Cortex of kidney (tissue), 1 donor: ENCODE measurements around the gene KEL.

ENCODE experiments used
- DNase-seq: peaks from one replicate; lab custom pipeline; 2025; lab: John Stamatoyannopoulos, UW

Gene KEL

DNA sequence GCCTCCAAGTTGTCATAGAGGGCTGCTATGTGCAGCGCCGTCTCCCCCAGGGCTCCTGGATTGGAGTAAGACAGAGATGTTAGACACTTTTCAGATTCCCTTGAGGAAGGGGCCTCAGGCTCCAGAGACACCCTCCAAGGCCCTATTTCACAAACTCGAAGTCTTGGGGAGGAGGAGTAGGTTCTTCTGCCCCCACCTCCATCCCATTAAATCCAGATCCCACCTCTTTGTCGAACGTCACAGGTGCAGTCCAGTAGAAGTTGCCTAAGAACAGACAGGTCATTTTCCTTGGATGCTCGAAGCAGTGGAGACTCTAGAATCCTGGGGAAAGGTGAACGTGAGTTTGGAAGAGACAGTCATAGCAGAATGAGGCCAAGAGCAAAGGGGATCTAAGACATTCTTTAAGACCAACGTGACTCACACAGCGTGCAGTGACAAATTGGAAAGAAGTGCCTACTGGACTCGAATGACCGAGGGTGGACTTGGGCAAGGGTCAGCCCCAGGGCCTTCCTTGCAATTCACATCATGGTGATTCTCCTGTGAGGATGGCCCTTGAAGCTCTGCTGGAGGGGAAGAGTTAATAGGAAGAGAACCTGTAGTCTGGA lies 31.9 kb downstream of the KEL start:
- no peak for DNase-seq

DNA sequence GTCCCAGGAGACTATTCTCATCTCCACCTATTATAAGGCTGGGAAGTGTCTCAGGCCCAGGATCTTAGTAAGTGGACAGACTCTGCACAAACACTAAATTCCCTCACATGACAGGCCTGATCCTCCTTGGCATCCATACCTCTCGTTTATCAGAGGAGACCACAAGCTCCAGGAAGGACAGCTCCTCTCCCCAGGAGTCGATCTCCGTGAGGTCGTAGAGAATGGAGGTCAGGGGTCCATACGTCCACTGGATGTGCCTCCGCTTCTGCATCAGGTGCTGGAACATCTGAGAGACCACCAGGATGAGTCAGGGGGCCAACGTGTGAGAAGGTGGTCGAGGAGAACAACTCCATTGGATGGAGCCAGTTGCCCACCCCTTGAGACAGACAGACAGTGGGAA lies 34.2 kb downstream of the KEL start:
- no peak for DNase-seq

DNA sequence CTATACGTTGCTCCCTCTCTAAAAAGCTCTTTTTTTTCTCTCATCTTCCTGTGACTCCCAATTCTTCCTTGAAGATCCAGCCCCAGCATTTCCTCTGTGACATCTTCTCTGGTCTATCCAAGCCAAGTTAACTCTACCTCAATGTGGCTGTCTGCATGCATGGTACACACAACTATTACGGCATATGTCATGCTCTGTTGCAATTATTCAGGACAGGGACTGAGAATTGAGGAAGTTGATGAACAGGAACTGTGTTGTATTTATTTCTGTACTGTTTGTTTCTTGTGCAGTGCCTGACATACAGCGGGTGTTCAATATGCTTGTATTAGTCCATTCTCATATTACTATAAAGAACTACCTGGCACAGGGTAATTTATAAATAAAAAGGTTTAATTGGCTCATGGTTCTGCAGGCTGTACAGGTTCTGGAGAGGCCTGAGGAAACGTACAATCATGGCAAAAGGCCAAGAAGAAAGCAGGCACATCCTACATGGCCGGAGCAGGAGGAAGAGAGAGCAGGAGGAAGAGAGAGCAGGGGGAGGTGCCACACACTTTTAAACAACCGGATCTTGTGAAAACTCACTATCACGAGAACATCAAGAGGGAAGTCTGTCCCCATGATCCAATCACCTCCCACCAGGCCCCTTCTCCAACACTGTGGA lies 34.9 kb downstream of the KEL start:
- DNase-seq, result no peak

DNA sequence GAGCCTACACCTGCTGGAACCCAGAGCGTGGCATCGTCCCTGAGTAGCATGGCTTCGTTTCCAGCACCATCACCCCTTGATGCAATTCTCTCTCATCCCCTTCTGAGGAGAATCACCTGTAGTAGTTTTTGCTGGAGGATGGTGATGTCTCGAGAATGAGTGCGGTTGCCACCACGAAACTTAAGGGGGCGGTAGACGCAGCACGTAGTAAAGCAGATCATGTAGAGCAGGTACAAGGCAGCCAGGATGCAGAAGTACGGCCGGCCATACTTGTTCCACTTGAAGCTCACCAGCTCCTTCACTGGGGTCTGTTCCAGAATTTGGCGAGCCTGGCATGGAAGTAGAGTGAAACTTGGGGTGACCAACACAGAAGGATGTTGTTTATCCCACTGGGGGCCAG lies 36.8 kb downstream of the KEL start:
- DNase-seq, result no peak

DNA sequence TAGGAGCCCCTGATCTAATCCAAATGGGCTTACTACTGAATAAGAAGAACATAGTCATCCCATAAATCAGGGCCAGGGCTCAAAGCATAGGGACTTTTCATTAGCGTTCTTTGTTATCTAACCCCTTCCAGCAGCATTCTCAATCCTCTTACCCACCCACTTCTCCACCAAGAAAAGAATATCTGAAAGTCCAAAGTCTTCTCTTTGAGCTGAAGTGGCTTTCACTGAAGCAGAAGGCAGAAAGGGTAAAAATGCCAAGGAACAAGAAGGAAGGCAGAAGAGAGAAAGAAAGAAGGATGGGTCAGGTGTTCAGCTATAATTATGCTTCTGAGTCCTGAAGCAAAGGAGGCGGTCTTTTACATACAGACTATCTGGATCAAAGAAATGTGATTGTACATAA lies 38.8 kb downstream of the KEL start:
- DNase-seq, result no peak

DNA sequence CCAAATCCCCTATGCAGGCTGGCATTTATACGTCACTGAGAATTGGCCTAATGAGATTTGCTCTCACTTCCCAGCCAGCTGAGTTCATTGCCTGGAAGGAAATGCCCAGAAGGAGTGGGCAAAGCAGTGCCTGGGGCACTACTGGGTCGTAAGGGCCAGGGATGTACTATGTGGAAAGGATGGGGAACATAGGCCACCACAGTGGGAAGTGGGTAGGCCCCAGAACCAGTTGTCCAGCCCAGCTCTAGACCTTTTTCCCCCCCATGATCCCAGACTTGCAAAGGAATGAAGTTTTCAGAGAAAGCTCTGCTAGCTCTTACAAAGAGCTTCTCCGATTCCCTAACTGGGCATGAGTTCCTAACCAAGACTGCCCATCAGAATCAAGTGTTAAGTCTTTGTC lies 42.5 kb downstream of the KEL start:
- no peak for DNase-seq

DNA sequence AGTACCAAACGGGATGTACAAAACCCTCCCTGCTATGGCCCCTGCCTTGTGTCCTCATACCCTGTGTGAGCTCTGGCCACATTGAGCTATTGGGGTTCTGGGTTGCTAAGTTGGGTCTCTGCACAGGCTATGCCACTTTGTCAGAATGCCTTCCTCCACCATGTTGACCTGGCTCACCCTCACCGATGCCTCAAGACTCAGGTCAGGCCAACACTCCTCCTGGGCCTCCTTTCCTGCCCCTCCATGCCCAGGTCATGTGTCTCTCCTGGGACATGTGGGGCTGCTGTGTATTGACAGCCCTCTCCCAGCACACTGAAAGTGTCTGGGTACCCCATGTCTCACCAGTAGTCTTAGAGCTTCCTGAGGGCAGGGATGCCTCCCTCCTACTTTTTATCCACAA lies 43.3 kb downstream of the KEL start:
- DNase-seq, result no peak

DNA sequence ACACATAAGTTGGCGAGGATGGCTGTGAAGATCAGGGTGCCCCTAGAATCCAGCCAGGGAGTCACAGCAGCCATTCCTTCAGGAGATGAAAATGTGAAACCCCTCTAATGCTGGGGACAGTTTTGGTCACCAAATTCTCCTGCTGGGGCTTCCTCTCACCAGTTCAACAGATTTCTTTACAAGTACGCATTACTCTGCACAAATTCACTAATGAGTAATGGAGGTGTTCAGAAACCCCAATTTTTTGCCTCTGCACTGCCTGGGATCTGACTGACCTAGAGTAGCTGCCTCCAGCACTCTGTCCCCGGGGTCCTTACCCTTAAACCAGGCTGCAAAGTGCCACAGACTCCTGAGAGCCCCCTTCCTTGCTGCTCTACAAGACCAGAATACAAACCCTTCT lies 44.7 kb downstream of the KEL start:
- no peak for DNase-seq

DNA sequence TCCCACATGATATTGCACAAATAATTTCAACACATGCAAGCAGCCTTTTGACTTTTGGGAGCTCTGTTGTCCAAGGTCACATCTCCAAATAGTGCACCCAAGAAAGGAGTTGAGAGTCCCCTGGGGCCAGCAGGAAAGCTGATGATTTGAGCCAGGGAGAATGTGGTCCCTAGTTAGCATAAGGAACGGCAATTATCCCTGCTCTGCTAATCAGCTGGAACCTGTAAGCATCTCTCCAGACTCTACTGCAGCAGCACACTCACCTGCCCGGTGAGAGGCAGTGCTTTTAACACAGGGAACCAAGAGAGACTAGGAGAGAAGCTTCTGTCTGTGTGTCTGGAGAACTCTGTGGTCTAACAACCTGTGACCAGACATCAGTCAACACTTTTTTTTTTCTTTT lies 45.7 kb downstream of the KEL start:
- no peak for DNase-seq

DNA sequence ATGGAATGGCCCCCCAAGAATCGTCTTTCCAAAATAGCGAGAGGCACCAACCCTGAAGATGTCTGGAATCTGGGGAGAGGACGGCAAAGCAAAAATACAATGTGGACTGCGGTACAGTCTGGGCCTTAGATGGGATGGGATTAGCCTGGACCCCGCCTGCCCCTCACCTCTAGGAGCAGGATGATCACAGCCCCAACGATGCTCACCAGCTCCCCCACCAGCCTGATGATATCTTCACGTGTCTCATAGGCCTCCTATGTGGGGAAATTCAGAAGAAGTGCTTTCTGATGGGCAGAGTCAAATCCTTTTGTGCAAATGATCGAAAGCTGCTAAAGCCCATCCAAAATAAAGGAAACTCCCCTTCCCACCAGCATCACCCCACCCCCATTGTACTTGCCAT lies 46.8 kb downstream of the KEL start:
- DNase-seq, result no peak

DNA sequence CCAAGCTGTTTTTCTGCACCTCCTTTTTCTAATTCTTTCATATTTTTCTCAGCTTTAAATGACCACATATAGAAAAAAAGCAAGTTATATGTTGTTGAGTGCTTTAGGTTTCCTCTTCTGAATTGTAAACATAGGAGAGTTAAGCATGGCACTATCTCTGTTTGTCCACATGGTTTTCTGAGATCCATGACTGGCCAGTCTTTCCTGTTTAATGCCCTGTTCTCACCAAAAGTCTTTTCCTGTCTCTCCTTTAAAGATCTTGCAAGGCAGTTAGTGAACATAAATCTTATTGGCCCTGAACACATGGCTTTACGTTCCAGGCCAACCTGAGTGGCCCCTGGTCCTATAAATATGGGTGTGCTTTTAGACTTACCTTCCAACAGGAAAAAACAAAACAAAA lies 48.0 kb downstream of the KEL start:
- no peak for DNase-seq

DNA sequence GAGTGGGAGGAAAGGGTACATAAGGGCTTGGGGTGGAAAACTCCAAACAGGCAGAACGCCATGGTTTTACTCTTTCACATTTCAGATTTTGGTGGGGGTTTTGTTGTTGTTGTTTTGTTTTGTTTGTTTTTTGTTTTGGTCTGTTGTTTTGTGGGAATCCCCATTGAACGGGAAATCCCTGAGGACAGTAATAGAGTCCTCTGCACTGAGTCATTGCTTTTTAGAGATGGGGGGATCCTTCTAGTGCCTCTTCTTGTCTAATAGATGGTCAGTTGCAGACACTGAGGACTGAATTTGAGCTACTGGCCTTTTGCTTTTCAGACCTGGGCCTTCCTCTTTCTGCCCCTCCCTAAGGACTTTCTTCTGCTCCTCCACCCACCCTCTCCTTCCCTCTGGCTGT lies 48.6 kb downstream of the KEL start:
- no peak for DNase-seq

DNA sequence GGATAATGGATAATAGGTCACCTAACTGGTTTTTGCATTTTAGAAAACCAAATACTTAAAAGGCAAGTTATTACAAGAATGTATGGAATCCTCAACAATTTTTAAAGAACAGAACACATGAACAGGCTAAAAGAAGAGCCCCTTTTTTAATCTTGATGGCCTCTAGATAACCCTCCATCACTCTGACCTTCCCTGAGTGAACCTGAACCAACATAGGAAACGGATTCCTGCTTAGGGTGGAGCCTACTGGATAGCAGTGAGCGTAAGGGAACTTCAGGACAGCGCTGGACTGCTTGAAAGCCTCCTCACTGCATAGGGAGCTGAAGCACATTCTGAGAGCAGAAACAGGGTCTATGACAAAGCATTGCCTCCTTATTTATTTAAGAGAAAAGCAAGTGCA lies 49.1 kb downstream of the KEL start:
- DNase-seq, result no peak

DNA sequence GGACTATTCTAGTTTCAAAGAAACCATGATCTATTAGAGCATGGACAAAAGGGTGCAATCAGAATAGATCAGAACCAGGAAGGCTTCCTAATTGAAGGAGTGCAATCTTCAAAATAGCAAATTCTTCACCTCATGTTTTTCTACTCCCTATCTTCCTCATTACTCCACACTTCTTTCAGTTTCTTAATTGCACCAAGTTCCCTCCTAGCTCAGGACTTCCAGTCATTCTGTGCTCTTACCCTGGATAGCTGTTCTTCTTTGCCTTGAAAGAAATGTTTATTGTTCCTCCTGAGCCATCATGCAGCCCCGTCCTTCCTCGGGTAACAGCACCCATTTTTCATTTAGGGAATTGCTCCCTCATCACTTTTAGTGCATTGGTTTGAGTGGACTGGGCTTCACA lies 51.7 kb downstream of the KEL start:
- no peak for DNase-seq

DNA sequence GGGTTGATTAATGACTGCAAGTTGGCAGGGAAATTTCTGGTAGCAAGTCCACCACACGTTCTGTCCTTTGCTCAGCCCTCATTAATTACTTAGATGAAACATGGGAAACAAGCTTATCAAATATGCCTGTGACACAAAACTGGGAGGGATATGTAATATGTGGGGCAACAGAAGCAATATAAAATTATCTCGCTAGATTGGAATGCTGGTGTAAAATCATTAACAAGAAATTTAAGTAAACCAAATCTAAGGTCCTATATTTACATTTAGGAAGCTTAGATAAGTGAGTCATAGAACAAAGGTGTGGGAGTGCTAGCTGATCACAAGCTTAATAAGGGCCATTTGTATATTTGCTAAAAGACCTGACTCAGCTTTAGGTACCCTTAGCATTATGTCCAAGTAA lies 52.1 kb downstream of the KEL start:
- DNase-seq, result no peak

DNA sequence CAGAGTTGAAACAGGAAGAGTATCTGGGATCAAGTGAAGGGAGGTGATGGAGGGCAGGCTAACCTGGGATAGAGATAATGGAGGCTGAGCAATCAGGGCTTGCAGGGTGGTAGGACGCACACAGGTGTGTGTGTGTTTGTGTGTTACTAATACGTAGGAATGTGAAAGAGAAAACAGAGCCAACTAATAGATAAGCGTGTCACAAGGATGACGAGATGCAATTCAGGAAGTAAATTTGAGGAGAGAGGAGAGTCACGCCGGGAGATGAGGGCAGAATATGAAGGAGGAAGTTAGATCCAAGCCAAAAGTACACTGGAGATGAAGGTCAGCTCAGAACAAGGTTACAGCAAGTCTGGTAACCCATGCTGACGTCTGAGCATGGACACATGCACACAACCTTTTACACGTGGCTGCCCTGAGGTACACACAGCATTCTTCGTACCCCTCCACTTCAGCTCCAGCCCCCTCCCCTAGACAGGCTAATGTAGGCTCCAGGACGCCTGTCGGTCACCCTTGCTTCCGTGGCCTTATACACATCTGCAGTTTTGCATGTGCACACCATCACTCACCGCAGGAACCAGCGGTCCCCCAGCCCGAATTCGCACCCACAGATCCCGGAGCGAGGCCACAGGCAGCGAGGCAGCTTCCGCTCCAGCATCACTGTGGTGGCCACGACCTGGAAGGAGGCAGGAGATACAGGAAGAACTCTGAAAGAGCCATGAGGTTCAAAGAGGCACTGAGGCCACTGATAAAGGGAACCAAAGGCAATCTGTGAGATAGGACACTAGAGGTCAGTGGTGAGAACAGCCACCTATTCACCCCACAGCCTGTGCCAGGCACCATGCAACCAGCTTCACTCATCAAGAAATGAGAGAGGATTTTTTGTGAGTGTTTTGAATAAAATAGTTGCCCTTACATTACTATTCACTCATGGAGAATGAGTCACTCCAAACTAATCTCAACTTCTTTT lies 53.0 kb downstream of the KEL start:
- no peak for DNase-seq

DNA sequence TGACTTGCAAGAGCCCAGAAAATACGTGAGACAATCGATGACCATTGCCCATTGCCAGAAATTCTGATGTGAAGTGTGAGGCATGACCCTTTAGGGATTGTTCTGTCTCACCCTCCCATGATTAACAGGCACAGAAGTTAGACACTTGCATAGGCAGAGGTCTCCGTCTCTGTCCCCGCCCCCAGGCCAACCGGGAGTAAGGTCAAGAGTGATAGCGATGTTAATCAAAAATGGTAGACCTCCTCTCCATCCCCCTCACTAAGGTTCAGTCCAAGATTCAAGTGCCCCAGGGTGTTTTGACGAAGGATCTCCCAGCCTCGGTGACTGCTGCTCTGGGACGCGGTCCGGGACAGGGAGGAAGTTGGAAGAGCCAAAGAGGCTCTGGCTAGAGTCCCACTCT lies 53.9 kb downstream of the KEL start:
- no peak for DNase-seq

DNA sequence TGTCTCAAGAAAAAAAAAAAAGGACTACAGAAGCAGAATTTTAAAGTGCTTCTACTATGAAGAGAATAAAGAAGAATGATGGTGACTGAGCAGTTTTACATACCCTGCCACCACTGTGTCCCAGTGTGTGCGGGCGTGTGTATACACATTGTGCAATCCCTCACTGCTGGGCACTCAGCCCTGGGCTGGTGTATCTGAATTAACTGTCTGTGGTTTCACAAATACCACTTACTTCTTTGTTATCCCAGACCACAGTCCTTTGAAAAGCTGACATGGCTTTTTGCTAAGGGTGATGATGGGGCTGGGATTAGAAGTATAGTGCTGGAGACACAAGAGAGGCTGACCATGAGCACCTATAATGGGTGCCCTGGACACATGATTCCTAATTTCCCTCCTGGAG lies 55.5 kb downstream of the KEL start:
- DNase-seq, result no peak

DNA sequence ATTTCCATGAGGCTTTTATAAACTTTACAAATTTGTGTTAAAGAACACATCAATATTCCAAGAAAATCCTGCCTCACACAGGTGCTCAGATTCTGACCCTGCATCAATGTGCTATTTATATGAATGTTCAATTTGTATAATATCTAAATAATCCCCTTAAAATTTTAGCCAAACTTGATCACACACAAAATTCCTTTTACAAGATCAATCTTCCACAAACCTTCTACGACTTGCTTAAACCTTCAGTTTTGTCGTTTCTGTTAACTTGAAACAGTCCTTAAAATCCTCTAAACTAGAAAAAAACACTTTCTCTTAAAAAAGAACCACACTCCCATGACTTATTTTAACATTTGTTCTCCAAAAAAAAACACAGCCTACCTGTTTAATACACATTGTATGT lies 56.4 kb downstream of the KEL start:
- no peak for DNase-seq

DNA sequence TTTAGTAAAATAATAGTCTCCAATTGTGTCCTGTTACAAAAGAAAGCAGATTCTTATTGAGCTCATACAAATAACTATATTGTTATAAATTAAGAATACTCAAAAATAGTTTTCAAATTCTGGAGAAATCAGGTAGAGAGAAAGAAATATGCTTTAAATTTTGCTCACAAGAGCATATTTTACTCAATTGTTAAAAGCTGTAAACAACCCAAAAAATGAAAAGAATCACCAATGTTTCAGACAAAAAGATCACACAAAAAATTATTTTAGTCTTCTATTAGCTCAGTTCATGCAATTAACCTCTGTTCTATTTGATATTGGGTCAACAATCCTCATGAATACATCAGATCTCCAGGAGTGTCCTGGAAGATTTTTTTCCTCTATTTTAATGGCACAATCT lies 58.0 kb downstream of the KEL start:
- DNase-seq, result no peak

DNA sequence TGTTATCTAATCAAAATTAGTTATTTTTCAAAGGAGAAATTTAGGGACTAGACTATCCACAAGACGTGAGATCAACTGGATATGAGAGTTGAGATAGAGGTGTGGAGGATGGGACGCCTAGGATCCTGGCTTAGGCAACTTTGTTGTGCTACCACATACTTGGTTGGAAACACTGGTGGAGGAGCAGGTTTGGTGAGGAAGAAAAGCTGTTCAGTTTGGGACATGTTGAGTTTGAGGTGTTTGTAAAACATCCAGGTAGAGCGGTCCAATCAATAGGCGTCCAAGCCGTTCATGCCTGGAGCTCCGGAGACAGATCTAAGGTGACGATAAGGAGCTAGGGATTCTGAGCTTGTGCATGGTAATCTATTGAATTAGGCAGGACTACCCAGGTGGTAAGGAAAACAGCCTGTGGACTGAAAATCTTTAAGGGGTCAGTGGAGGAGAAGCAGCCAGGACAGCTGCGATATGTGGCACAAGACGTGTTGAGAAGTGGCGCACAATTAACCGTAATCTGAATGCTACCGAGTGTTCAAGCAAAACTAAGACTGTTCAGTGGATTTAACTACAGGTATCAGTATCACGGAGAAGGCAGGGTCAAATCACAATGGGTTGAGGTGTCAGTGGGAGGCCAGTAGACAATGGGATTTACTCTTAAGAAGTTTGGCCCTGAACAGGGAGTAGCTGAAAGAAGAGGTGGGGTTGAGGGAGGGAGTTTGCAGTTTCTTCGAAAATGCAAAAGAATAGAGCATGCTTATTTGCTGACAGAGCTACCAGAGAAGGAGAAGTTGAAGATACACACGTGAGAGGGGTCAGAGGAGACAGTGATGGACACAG lies 60.5 kb downstream of the KEL start:
- DNase-seq, result no peak

DNA sequence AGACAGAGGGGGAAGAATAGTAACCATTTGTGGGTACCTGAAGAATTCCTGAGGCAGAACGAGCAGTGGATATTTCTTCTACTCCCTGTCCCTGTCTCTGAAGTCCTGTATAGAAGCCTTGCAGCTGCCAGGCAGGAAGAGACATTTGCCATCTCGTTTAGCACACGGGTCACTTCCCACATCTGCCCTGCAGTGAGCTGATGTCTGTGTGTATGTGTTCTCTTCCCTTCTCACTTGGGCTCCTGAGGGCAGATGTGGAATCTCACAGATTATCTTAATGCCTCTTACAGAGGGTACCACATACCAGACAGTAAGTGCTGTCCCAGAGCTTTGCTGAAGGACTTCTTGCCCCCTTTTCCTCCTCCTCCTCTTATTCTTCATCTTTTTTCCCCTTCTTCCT lies 62.5 kb downstream of the KEL start:
- no peak for DNase-seq
